ENCODE results near the gene OR12D1.

The OR12D1 gene

GRCh38 chr6:29414588-29414987, at the start of gene OR12D1:
TSS of gene OR12D1 (plus strand) at chr6:29414928.
- H3K4me3 ChIP-seq = no peak within 1 kb of the TSS
- no peaks in the 10 kb centered on the region for H3K4me1 ChIP-seq
- H3K27me3 ChIP-seq = no peaks in the 10 kb centered on the region
- no peak for TF ChIP-seq Cebpa-rat (IDR thresholded peaks at IDR 0.05)
- no peak within 1 kb of the TSS for H3K4me2 ChIP-seq
- no peaks in the 10 kb centered on the region for H4K20me1 ChIP-seq
- H3K9me3 ChIP-seq = peaks cover 27% of the 10 kb centered on the region
- H3K9ac ChIP-seq = no peak within 1 kb of the TSS
- no peaks in the 10 kb centered on the region for H3K36me3 ChIP-seq
- no peak within 1 kb of the TSS for H3K27ac ChIP-seq

- H3K27ac ChIP-seq = no peak within 1 kb of the TSS
- no peaks in the 10 kb centered on the region for H3K36me3 ChIP-seq
- no peaks in the 10 kb centered on the region for H3K9me3 ChIP-seq
- no peak for TF ChIP-seq Cebpa-rat (IDR thresholded peaks at IDR 0.05)
- no peaks in the 10 kb centered on the region for H4K20me1 ChIP-seq
- H3K4me1 ChIP-seq = no peaks in the 10 kb centered on the region
- no peak within 1 kb of the TSS for H3K4me3 ChIP-seq
- H3K9ac ChIP-seq = no peak within 1 kb of the TSS
- H3K4me2 ChIP-seq = no peak within 1 kb of the TSS
- H3K27me3 ChIP-seq = no peaks in the 10 kb centered on the region
Measured at GRCh38 chr6:29368765-29369164, 46.0 kb upstream of the OR12D1 start, which contains the start of gene OR5V1. TSS of gene OR5V1 (minus strand) at chr6:29368865. CDS start at chr6:29356195, 12,670 bp downstream.

GRCh38 chr6:29375191-29375590, 39.5 kb upstream of the OR12D1 start, which contains the start of gene OR12D3:
TSS of gene OR12D3 (minus strand) at chr6:29375291. CDS start at chr6:29375287, 4 bp downstream.
- no peaks in the 10 kb centered on the region for H3K9me3 ChIP-seq
- no peaks in the 10 kb centered on the region for H3K36me3 ChIP-seq
- no peak within 1 kb of the TSS for H3K27ac ChIP-seq
- H3K9ac ChIP-seq = no peak within 1 kb of the TSS
- H3K4me3 ChIP-seq = no peak within 1 kb of the TSS
- H3K4me2 ChIP-seq = no peak within 1 kb of the TSS
- H4K20me1 ChIP-seq = no peaks in the 10 kb centered on the region
- H3K4me1 ChIP-seq = no peaks in the 10 kb centered on the region
- H3K27me3 ChIP-seq = no peaks in the 10 kb centered on the region
- no peak for TF ChIP-seq Cebpa-rat (IDR thresholded peaks at IDR 0.05)

GRCh38 chr6:29376003-29376402, 38.7 kb upstream of the OR12D1 start:
- no peak for TF ChIP-seq Cebpa-rat (IDR thresholded peaks at IDR 0.05)
- no peaks in the 10 kb centered on the region for H3K27me3 ChIP-seq
- no peaks in the 10 kb centered on the region for H3K9me3 ChIP-seq
- no peak overlapping the region for H3K4me2 ChIP-seq
- no peaks in the 10 kb centered on the region for H3K36me3 ChIP-seq
- H3K4me1 ChIP-seq = no peaks in the 10 kb centered on the region
- no peak overlapping the region for H3K27ac ChIP-seq
- H3K9ac ChIP-seq = no peak overlapping the region
- no peak overlapping the region for H3K4me3 ChIP-seq
- no peaks in the 10 kb centered on the region for H4K20me1 ChIP-seq

GRCh38 chr6:29388533-29388932, 26.2 kb upstream of the OR12D1 start:
- no peaks in the 10 kb centered on the region for H3K9me3 ChIP-seq
- H3K27ac ChIP-seq = no peak overlapping the region
- no peaks in the 10 kb centered on the region for H3K36me3 ChIP-seq
- H4K20me1 ChIP-seq = no peaks in the 10 kb centered on the region
- no peaks in the 10 kb centered on the region for H3K4me1 ChIP-seq
- no peak overlapping the region for H3K4me2 ChIP-seq
- no peak overlapping the region for H3K4me3 ChIP-seq
- no peak for TF ChIP-seq Cebpa-rat (IDR thresholded peaks at IDR 0.05)
- no peak overlapping the region for H3K9ac ChIP-seq
- H3K27me3 ChIP-seq = no peaks in the 10 kb centered on the region

GRCh38 chr6:29395331-29395730, 19.4 kb upstream of the OR12D1 start, which contains the start of gene OR12D2:
TSS of gene OR12D2 (plus strand) at chr6:29395631. CDS start at chr6:29396700, 1,069 bp downstream.
- no peak within 1 kb of the TSS for H3K4me2 ChIP-seq

GRCh38 chr6:29399525-29399924, 15.2 kb upstream of the OR12D1 start:
- H3K27ac ChIP-seq = no peak overlapping the region
- no peaks in the 10 kb centered on the region for H3K9me3 ChIP-seq
- H4K20me1 ChIP-seq = no peaks in the 10 kb centered on the region
- H3K4me1 ChIP-seq = no peaks in the 10 kb centered on the region
- no peak overlapping the region for H3K9ac ChIP-seq
- H3K27me3 ChIP-seq = no peaks in the 10 kb centered on the region
- no peak overlapping the region for H3K4me2 ChIP-seq
- H3K4me3 ChIP-seq = no peak overlapping the region
- H3K36me3 ChIP-seq = no peaks in the 10 kb centered on the region
- no peak for TF ChIP-seq Cebpa-rat (IDR thresholded peaks at IDR 0.05)

More at GRCh38 chr6:29395331-29395730, 19.4 kb upstream of the OR12D1 start, which contains the start of gene OR12D2:
- Histone ChIP-seq H3K27me3 (no peaks in the 10 kb centered on the region), H3K4me1 (no peaks in the 10 kb centered on the region), H3K27ac (no peak within 1 kb of the TSS), H3K9me3 (no peaks in the 10 kb centered on the region), H3K4me3 (no peak within 1 kb of the TSS), H4K20me1 (no peaks in the 10 kb centered on the region), H3K36me3 (no peaks in the 10 kb centered on the region), H3K9ac (no peak within 1 kb of the TSS)
- TF ChIP-seq Cebpa-rat (IDR thresholded peaks at IDR 0.05) = no peak

GRCh38 chr6:29403801-29404200, 10.9 kb upstream of the OR12D1 start:
- no peaks in the 10 kb centered on the region for H3K27me3 ChIP-seq
- no peaks in the 10 kb centered on the region for H3K4me1 ChIP-seq
- H3K9me3 ChIP-seq = no peaks in the 10 kb centered on the region
- H3K9ac ChIP-seq = no peak overlapping the region
- TF ChIP-seq Cebpa-rat (IDR thresholded peaks at IDR 0.05) = no peak
- no peak overlapping the region for H3K4me3 ChIP-seq
- H3K27ac ChIP-seq = no peak overlapping the region
- H3K4me2 ChIP-seq = no peak overlapping the region
- no peaks in the 10 kb centered on the region for H4K20me1 ChIP-seq
- no peaks in the 10 kb centered on the region for H3K36me3 ChIP-seq

- Histone ChIP-seq H4K20me1 (no peaks in the 10 kb centered on the region), H3K27me3 (no peaks in the 10 kb centered on the region), H3K4me2 (no peak overlapping the region), H3K4me1 (no peaks in the 10 kb centered on the region), H3K9ac (no peak overlapping the region), H3K27ac (no peak overlapping the region), H3K9me3 (no peaks in the 10 kb centered on the region), H3K4me3 (no peak overlapping the region), H3K36me3 (no peaks in the 10 kb centered on the region)
- TF ChIP-seq Cebpa-rat (IDR thresholded peaks at IDR 0.05) = no peak
Measured at GRCh38 chr6:29419516-29419915, 4.8 kb downstream of the OR12D1 start.

GRCh38 chr6:29424168-29424567, 9.4 kb downstream of the OR12D1 start:
- TF ChIP-seq Cebpa-rat (IDR thresholded peaks at IDR 0.05) = no peak
- Histone ChIP-seq H3K9ac (no peak overlapping the region), H3K27me3 (no peaks in the 10 kb centered on the region), H3K4me1 (no peaks in the 10 kb centered on the region), H4K20me1 (no peaks in the 10 kb centered on the region), H3K9me3 (no peaks in the 10 kb centered on the region), H3K27ac (no peak overlapping the region), H3K36me3 (no peaks in the 10 kb centered on the region), H3K4me3 (no peak overlapping the region), H3K4me2 (no peak overlapping the region)

GRCh38 chr6:29424575-29424974, 9.8 kb downstream of the OR12D1 start:
- H3K4me3 ChIP-seq = no peak overlapping the region
- H4K20me1 ChIP-seq = no peaks in the 10 kb centered on the region
- H3K36me3 ChIP-seq = no peaks in the 10 kb centered on the region
- H3K9me3 ChIP-seq = no peaks in the 10 kb centered on the region
- no peak overlapping the region for H3K4me2 ChIP-seq
- H3K27ac ChIP-seq = no peak overlapping the region
- TF ChIP-seq Cebpa-rat (IDR thresholded peaks at IDR 0.05) = no peak
- H3K9ac ChIP-seq = no peak overlapping the region
- H3K27me3 ChIP-seq = no peaks in the 10 kb centered on the region
- no peaks in the 10 kb centered on the region for H3K4me1 ChIP-seq

Measured in BLaER1 (cell line).